ENCODE measurements around the gene ATP11A.

- no peak for TF ChIP-seq CTCF (IDR thresholded peaks at IDR 0.05 in 8 of 11, conservative IDR thresholded peaks at IDR 0.05 in 3 of 11)
- TF ChIP-seq POLR2A (IDR thresholded peaks at IDR 0.05): no peak
- TF ChIP-seq POLR2AphosphoS5 (IDR thresholded peaks at IDR 0.05): peak in 1 of 3 donors; percentile 10
Measured at GRCh38 chr13:112836940-112837339, 147.1 kb downstream of the ATP11A start.
